ENCODE measurements around the gene TFCP2L1. TPM values are rescaled to one million over a fixed set of nuclear protein-coding genes. Genes with fewer than 3 reads are reported as not detected.
A peak's percentile ranks its signal among the peaks of the same experiment; 100 is the strongest.

Gene TFCP2L1
- total RNA-seq, 1 experiment from 2014 or later, result not detected

DNA sequence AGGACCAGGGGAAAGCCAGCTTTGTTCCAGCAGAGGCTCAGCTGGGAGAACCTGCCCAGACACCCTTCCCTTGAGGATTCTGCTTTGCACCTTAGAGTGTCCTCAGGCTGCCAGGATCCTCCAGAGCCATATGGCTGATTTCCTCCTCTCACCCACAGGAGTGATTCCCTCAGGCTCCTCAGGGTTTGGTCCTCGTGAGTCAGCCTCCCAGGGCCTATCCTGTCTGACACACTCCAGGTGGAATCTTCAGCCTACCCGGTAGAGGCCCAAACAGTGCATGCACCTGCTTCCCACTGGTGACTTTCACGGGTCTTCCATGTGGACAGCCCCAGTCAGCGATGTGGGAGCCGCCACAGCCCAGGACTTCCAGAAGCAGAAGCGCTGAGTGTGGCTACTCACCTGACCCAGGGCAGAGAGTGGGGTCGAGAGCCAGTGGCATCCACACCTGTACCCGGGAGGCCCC is 73.3 kb downstream of the TFCP2L1 start:
- in situ Hi-C loops (cut with HindIII; ENCODE audit: low pct_unique_long_range_greater_than_20kb, low sequenced_read_pairs), result no loop called here

DNA sequence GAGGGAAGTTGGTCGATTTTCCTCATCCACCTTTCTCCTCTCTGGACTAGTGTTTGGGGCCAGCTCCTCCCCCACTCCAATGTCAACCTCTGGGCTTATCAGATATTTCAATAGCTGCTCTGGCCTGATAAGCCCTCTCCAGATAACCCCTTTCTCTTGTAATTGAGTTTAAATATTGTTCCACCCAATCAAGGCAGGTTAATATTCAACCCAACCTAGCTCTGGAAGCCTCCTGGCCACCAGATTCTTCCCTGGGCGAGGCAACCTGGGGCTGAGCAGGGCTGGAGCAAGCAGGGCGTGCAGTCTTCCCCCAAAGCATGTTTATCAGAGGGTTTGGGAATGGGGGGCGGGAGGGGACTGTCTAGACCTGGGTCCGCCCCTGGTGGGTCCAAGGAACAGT is 73.8 kb downstream of the TFCP2L1 start:
- DNase-seq (ENCODE audit: low read depth), result no peak

More for the DNA sequence above, 73.3 kb downstream of the TFCP2L1 start:
- no peak for DNase-seq (ENCODE audit: low read depth)

DNA sequence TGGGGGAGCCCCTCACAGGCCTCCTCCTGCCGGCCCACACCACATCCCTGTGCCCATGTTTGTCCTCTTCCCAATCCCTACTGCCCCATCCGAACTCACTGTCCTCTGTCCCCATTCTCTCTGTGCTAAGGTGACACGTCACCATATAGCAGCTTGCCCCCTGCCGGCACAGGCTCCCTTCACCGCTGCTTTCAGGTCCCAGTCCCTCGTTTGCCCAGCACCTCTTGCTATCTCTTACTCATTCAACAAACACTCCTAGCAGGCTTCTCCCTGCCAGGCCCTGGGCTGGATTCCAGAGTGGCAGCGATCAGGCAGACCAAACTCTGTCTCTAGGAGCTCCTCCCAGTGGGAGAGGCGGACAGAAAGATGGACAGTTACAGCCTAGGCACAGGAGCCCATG is 74.3 kb downstream of the TFCP2L1 start:
- DNase-seq (ENCODE audit: low read depth), result no peak
- in situ Hi-C loops (cut with HindIII; ENCODE audit: low pct_unique_long_range_greater_than_20kb, low sequenced_read_pairs), result no loop called here

More for the DNA sequence above, 73.8 kb downstream of the TFCP2L1 start:
- in situ Hi-C loops (cut with HindIII; ENCODE audit: low pct_unique_long_range_greater_than_20kb, low sequenced_read_pairs), result no loop called here

DNA sequence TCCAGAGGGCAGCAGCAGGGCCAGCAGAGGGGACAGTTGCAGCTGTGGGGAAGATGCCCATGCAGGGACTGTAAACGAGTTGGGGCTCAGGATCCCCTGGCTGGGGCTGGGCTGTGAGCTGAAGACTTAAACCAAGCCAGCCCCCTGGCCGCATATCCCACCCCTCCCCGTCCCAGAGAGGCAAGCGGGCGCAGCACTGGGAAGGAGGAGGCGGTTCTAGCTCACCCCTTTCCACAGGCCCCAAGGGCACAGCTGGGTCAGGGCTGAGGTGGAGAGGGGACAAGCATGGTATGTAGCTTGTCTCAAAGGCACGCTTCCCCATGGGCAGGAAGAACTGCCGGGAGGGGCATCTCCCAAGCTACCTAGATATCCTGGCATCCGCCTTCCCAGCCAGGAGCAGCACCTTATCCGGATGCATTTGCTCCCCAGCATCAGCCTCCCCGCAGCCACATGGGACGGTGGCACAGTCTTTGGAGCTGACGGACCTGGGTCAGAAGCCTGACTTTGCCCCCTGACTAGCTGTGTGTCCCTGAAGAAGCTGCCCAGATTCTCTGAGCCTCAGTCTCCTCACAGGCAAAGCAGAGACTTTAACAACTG is 75.9 kb downstream of the TFCP2L1 start:
- no peak for DNase-seq (ENCODE audit: low read depth)
- in situ Hi-C loops (cut with HindIII; ENCODE audit: low pct_unique_long_range_greater_than_20kb, low sequenced_read_pairs), result no loop called here

DNA sequence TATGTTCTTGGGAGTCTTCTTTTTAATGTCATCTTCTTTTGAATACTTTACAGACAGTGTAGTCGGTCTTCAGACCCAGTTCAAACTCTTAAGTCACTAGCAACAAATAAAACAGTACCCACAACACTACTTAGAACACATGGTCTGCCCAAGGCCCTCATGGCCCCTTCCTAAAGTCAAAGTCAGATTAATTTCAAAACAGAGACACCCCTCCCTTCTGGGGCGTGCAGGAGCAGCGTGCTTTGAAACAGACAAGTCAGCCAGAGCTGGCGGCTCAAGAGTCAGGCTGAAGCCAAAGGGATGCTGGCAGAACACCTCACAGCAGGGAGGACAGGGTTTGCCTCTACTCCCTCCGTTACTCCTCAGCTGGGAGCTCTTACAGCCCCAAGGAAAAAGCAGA is 77.5 kb downstream of the TFCP2L1 start:
- in situ Hi-C loops (cut with HindIII; ENCODE audit: low pct_unique_long_range_greater_than_20kb, low sequenced_read_pairs), result no loop called here

DNA sequence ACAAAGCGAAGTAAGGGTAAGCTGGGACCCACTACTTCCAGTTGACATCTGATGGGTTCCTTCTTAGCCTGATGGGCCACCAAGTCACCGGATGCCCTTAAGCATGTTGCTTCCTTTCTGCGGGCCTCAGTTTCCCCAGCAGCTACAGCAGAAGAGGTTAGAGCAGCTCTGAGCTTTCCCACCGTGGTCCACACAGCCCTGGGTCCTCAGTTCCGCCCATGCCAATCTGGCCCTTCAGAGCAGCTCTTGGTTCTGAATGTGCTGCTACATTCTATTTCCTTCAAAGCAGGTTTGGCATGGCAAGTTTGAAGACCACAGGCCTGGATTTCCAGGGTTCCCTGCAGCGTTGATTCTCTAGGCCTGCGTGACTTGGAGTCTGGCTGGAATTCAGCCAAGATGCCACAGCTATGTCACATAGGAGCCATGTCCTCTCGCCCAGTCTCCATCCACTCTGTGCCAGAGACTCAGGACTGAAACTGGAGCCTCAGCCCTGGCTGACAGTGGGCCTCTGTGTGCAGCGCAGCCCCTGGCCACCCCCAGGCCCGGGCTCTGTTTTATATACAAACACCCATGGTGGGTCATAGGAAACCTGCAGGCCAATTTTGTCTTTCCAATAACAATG is 79.6 kb downstream of the TFCP2L1 start:
- in situ Hi-C loops (cut with HindIII; ENCODE audit: low pct_unique_long_range_greater_than_20kb, low sequenced_read_pairs), result no loop called here
- DNase-seq (ENCODE audit: low read depth), result no peak

More for the DNA sequence above, 77.5 kb downstream of the TFCP2L1 start:
- DNase-seq (ENCODE audit: low read depth), result no peak

DNA sequence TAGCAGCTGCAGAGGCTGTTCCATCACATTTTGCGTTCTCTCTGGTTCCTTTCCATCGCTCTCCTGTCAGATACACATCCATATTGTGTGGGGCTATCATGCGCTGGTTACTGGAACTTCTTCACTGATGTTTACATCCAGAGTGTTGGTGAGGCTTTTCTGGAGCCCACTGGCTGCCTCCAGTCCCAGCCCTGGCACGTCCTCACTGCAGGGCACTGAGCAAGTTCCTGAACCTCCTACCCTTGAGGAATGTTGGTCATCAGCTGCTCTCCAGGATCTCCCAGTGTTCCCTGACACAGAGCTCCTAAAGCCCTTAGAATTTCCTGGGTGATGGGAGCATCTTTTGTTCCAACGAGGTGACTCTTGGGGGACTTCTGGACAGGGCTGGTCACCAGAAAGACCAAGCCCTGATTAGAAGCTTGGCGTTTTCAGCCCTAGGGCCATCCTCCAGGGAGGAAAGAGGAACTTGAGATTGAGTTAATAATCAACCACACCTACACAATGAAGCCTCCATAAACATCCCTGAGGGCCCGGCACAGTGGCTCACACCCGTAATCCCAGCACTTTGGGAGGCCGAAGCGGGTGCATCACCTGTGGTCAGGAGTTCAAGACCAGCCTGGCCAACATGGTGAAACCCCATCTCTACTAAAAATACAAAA is 81.3 kb downstream of the TFCP2L1 start:
- in situ Hi-C loops (cut with HindIII; ENCODE audit: low pct_unique_long_range_greater_than_20kb, low sequenced_read_pairs), result no loop called here
- no peak for DNase-seq (ENCODE audit: low read depth)

DNA sequence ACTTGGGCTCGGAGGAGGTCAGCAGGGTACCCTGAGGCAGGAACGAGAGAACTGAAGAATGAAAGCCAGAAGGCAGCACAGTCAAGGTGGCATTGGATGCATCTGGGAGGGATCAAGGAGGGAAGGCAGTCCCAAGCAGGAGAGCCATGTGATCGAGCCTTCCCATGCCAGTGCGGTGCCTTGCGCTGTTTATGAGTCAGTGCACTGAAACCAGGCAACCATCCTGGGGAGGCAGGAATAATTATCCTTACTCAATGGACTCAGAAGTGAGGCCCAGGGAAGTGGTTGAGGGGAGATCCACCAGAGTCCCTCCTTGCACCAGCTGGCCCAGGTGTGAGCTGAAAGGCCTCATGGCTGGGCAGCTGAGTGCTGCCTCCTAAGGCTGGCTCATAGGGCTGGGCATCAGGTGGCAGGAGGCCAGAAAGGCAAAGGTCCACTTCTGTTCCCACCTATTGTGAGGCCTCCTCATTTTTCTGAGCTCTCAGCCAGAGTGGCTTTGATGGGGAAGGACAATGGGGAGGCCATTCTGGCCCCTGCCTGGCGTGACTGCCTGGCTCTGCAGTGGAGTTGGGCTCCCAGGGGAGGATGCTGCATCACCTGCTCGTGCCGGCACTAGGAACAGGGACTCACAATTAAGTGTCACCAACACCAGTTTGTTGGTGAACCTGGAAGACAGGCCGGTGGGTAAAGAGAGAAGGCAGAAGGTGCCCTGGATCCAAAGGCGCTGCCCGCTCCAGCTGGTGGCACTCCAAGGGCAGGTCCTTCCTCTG is 82.3 kb downstream of the TFCP2L1 start:
- in situ Hi-C loops (cut with HindIII; ENCODE audit: low pct_unique_long_range_greater_than_20kb, low sequenced_read_pairs), result no loop called here
- no peak for DNase-seq (ENCODE audit: low read depth)

DNA sequence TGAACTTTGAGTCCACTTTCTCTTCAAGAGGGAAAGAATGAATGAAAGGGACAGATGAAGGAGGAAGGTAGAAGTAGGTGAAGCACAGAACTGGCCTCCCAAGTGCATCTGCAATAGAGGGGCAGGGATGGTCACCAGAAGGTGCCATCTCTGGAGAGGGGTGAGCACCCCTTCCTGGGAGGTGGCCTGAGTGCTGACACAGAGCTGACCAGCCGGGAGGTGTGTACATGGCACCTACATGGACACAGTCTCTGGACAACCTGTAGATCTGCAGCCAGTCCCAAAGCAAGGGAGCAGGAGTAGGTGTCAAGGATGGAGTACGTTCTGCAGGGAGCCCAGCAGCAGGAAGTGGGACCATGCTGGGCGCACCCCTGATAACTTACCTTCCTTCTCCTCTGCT is 83.2 kb downstream of the TFCP2L1 start:
- in situ Hi-C loops (cut with HindIII; ENCODE audit: low pct_unique_long_range_greater_than_20kb, low sequenced_read_pairs), result no loop called here
- no peak for DNase-seq (ENCODE audit: low read depth)

DNA sequence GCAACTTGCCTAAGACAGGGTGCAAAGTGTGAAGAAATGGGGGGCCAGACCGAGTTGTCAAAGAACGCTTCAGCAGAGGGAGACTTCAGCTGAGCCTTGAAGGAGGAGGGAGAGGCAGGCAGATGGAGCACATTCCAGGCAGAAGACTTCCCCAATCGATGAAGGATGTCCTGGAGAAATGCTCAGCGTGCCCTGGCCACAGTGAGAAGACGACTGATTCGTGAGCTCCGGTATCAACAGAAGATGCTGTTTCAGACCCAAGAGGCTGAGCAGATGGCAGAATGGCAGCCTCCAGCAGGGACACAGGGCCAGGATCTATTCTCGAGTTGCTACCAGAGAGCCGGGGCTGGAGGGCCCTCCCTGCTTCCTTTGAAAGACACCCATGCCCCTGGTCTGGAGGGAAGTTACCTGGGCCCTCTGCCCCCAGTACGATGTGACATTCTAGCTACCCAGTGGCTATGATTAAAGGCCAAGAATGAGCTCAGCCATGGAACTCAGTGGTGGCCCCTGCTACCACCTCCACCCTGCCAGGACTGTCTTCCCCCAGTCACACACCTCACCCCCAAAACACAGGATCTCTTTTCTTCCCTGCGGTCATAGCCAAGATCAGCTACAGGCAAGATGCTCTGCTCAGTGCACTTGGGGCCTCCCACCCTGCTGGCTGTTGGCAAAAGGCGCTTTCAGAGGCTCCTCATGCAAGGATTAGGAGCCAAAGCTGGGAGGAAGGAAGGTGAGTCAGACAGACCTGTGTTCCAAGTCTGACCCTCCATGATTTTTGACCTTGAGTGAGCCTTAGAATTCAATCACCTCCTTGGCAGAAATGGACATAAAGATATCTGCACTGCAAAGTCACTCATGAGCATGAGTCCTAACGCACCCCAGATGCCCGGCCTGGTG is 84.3 kb downstream of the TFCP2L1 start:
- in situ Hi-C loops (cut with HindIII; ENCODE audit: low pct_unique_long_range_greater_than_20kb, low sequenced_read_pairs), result no loop called here

DNA sequence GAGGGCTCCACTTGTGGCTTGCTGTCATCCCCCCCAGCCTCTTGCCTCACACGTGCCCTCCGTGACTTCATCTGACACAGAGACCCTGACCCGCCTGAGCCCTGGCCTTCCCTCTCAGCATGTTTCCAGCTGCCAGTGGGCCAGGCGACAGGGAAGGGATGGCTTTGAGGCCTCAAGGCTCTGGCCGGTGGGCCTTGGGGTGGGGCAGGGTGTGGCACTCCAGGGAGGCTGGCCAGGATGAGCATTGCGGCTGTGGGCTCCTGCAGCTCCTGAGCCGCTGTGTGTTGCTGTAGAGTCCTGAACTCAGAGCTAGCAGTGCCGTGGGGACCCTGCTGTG is 85.0 kb downstream of the TFCP2L1 start:
- no peak for DNase-seq (ENCODE audit: low read depth)
- in situ Hi-C loops (cut with HindIII; ENCODE audit: low pct_unique_long_range_greater_than_20kb, low sequenced_read_pairs), result no loop called here

More for the DNA sequence above, 84.3 kb downstream of the TFCP2L1 start:
- no peak for DNase-seq (ENCODE audit: low read depth)

DNA sequence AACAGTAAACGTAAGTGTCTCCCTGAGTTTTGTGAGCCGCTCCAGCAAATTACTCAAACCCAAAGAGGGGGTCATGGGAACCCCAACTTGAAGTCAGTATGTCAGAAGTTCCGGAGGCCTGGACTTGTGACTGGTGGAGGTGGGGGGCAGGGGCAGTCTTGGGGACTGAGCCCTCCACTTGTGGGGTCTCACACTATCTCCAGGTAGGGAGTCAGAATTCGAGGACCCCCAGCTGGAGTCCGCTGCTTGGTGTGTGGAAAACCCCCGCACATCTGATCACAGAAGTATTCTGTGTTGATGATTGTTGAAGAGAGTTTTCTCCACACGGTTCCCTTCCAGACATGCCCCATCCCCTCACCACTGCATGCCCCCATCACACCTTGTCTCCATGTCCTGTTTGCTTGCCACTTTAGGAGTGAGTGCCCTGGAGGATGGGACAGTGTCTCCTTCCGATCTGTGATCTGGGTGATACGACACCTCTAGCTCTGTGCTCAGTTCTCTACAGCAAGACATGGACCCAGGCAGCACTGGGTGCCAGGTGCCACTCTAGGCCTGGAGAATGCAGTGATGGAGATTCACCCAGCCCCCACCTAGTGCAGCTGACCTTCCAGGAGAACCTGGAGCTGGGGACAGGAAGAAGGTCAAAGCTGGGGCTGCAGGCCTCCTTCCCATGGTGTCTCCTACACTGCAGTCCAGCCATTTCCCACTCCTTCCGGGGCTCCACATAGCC is 85.6 kb downstream of the TFCP2L1 start:
- in situ Hi-C loops (cut with HindIII; ENCODE audit: low pct_unique_long_range_greater_than_20kb, low sequenced_read_pairs), result no loop called here
- no peak for DNase-seq (ENCODE audit: low read depth)

DNA sequence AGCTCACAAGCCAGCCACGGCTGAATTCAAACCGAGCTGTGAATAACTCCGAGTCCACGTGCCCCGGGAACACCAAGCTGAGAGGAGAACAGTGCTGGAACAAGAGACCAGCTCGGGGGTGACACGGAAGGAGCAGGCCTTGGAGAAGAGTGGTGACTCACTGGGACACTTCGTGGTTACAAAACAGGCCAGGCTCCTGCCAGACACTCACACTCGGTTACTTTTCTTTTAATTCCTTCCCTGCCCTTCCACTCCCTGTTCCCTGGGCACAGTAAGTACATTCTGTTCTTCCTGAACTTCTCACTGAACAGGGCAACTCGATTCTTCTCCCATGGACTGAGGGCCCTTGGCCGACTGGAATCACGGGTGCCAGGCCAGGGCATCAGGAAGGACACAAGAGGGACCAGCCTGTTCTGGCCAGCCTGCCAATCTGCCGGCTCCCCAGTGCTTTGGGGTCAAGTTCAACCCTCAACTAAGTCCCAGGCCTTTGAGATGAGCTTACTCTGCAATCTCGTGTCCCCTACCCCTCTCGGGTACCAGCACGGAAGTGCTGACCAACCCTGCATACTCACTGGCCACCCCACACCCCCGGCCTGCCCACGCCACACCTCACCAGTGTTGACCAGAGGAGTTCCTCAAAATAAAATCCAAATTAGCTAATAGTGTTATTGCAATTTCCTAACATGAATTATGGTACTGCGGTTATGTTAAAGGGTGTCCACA is 87.5 kb downstream of the TFCP2L1 start:
- in situ Hi-C loops (cut with HindIII; ENCODE audit: low pct_unique_long_range_greater_than_20kb, low sequenced_read_pairs), result no loop called here
- peak; percentile 29 for DNase-seq (ENCODE audit: low read depth)

DNA sequence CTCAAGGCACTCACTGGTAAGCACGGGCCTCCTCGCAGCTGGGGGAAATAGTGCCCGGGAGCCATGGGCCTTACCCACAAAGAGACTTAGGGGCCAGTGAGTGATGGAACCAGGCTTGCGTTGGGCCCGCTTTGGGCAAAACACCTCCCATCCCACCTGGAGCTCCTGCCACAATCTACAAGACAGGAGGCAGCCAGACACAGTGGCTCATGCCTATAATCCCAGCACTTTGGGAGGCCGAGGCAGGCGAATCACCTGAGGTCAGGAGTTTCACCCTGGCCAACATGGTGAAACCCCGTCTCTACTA is 88.2 kb downstream of the TFCP2L1 start:
- in situ Hi-C loops (cut with HindIII; ENCODE audit: low pct_unique_long_range_greater_than_20kb, low sequenced_read_pairs), result no loop called here
- DNase-seq (ENCODE audit: low read depth), result no peak

DNA sequence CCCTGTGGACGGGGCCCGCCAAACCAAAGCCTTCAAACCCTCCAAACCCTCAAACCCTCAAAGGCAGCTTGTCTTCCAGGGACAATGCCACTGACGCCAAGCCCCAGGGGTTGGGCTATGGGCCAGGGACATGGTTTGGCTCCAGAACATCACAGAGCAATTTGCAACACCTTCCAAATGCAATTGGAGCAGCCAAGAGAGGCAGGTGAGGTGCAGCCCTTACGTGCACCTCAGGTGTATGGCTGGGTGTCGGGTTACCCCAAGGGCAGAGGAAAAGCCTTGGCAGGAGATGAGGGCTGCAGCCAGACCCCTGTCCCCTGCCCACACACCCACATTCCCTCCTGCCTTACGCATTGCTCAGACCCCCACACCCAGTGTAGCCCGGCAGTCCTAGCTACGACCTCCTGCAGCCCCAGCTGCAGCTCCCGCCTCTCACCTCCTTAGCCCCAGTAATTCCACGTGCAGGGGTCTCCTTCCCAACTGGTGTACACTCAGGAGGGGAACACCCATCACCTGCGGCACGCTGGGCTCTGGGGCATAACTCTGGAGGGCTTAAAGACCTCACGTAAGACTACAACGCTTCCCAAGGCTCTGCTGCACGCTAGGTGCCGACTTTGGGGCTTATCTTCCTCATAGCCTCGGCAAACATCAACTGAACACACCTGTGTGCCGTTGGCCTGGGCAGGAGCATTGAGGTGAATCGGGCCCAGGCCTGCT is 88.7 kb downstream of the TFCP2L1 start:
- DNase-seq (ENCODE audit: low read depth), result no peak
- in situ Hi-C loops (cut with HindIII; ENCODE audit: low pct_unique_long_range_greater_than_20kb, low sequenced_read_pairs), result no loop called here

DNA sequence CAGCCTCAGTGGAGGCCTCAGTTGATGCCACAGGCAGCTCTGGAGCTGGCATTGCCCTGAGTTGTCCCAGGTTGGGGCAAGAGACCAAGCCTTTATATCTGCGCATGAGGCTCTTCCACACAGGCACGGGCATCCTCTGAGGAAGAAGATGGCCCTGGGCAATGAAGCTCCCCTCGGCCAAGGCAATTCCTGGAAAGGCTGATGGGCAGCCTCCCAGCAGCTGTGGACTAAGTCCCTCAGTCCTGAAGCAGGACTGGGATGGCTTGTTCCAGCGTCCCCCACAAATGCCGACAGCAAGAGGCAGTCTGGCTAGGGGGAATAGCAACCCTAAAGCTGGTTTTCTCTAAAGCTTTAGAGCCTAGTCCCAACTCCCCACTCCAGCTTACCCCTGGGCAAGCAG is 90.0 kb downstream of the TFCP2L1 start:
- in situ Hi-C loops (cut with HindIII; ENCODE audit: low pct_unique_long_range_greater_than_20kb, low sequenced_read_pairs), result no loop called here

DNA sequence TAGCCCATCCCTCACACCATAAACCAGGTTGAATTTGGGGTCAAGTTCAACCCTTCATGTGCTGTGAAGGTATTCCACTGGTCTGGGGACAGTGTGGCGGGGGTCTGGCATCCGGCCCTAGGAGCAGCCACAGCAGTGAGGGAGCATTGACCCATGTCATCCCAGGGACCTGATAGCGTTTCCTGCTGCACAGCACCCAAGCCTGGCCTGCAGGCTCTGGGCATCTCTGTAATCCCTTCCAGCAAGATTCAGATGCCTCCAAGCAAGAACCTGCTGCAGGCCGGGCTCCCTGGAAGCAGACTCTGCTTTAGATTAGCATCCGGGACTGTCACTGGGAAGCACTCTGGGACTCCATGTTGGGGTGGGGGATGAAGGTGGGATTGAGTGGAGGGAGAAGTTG is 90.4 kb downstream of the TFCP2L1 start:
- in situ Hi-C loops (cut with HindIII; ENCODE audit: low pct_unique_long_range_greater_than_20kb, low sequenced_read_pairs), result no loop called here
- no peak for DNase-seq (ENCODE audit: low read depth)

More for the DNA sequence above, 90.0 kb downstream of the TFCP2L1 start:
- DNase-seq (ENCODE audit: low read depth), result no peak
